ENCODE results near the gene DNAJC1. TPM values are rescaled to one million over a fixed set of nuclear protein-coding genes. Genes with fewer than 3 reads are reported as not detected.

DNAJC1 gene
- polyA plus RNA-seq, 2 of the 4 experiments (the other 2 are of a cell fraction): 19.2 to 34.2 TPM

DNA sequence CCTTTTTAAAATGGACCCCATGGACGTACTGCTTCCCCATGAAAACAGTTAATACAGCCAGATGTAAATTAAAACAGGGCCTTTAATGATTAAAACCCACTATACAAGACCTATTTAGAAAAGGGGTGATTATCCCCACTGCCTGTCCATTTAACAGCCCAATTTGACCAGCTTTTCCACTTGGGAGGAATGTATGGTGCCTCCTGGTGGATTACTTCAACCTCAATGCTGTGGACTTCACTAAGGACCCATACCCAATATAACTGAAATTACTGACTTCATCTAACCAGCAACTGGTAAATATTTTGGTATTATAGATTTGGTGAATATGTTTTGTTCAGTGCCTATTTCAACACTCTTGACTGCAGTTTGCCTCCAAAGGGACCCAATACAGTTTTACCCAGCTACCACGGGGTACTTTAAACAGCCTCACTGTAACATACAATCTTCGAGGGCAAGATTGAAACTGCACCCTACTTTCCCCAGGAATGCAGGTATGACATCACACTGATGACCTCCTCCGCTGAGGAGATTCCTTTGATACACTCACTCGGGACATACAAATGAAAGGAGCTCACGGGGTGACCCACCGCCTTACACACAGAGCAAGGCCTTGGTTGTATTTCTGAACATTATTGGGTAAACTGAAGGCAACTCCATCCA lies 192.8 kb downstream of the DNAJC1 start:
- ATAC-seq (no peak), FAIRE-seq (no peak), DNase-seq (ENCODE audit: low read depth in 1 of 2, low spot score in 1 of 2) (no peak)
- no peak overlapping the region for H3K4me2 ChIP-seq
- no peaks in the 10 kb centered on the region; the same call in 2 of the 3 replicates for H3K9me3 ChIP-seq
- POLR2A ChIA-PET: no interaction called here
- H3K27ac ChIP-seq: no peak overlapping the region
- TF ChIP-seq HOXA7 (CRISPR knock-in tag; IDR thresholded peaks at IDR 0.05) (no peak), FOXS1 (CRISPR knock-in tag; IDR thresholded peaks at IDR 0.05) (no peak), RAD21 (conservative IDR thresholded peaks at IDR 0.05 in 1 of 2, IDR thresholded peaks at IDR 0.05 in 1 of 2) (no peak), RNF2 (IDR thresholded peaks at IDR 0.05; ENCODE audit: borderline replicate concordance, low read depth) (no peak), EP300 (IDR thresholded peaks at IDR 0.05) (no peak)
- TF ChIP-seq, protein P1, sequence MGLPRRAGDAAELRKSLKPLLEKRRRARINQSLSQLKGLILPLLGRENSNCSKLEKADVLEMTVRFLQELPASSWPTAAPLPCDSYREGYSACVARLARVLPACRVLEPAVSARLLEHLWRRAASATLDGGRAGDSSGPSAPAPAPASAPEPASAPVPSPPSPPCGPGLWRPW (IDR thresholded peaks at IDR 0.05): no peak
- WGBS (ENCODE audit: missing lambda C conversion rate): 82% methylated on average over 7 of the region's 7 CpGs
- no peaks in the 10 kb centered on the region for H3K4me1 ChIP-seq
- no peak overlapping the region for H3K4me3 ChIP-seq
- CTCF ChIA-PET: no interaction called here

DNA sequence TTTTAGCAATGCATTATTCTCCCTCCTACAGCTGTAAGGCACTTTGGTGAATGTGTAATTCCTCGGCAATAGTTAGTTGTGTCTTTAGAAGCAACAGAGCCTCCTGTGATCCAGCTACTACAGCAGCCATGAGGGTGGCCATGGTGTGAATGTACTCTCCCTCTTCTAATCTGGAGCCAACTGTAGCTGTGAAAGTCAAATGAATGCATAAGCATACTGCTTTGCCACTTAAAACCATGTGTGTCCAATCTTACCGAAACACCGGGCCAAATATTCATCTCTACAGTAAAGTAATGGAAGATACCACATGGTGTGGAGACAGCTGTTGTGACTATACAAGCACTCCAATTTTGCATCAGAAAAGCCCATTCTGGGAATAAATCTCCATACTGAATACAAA lies 195.0 kb downstream of the DNAJC1 start:
- POLR2A ChIA-PET: no interaction called here
- TF ChIP-seq ESRRA (IDR thresholded peaks at IDR 0.05; ENCODE audit: borderline replicate concordance, low read length): no peak
- TF ChIP-seq CBX2 (IDR thresholded peaks at IDR 0.05; ENCODE audit: borderline replicate concordance, low read depth): no peak
- TF ChIP-seq ZFP36 (IDR thresholded peaks at IDR 0.05; ENCODE audit: borderline replicate concordance, partially characterized antibody): no peak
- TF ChIP-seq JUN (IDR thresholded peaks at IDR 0.05): no peak
- TF ChIP-seq HOXB5 (CRISPR knock-in tag; IDR thresholded peaks at IDR 0.05): no peak
- TF ChIP-seq HOXB13 (CRISPR knock-in tag; IDR thresholded peaks at IDR 0.05; ENCODE audit: low read depth): no peak
- no peak for TF ChIP-seq RNF2 (IDR thresholded peaks at IDR 0.05; ENCODE audit: borderline replicate concordance, low read depth)
- TF ChIP-seq GATA3 (IDR thresholded peaks at IDR 0.05; ENCODE audit: borderline replicate concordance): no peak
- no peak for TF ChIP-seq CBX8 (IDR thresholded peaks at IDR 0.05)
- TF ChIP-seq, protein P2, sequence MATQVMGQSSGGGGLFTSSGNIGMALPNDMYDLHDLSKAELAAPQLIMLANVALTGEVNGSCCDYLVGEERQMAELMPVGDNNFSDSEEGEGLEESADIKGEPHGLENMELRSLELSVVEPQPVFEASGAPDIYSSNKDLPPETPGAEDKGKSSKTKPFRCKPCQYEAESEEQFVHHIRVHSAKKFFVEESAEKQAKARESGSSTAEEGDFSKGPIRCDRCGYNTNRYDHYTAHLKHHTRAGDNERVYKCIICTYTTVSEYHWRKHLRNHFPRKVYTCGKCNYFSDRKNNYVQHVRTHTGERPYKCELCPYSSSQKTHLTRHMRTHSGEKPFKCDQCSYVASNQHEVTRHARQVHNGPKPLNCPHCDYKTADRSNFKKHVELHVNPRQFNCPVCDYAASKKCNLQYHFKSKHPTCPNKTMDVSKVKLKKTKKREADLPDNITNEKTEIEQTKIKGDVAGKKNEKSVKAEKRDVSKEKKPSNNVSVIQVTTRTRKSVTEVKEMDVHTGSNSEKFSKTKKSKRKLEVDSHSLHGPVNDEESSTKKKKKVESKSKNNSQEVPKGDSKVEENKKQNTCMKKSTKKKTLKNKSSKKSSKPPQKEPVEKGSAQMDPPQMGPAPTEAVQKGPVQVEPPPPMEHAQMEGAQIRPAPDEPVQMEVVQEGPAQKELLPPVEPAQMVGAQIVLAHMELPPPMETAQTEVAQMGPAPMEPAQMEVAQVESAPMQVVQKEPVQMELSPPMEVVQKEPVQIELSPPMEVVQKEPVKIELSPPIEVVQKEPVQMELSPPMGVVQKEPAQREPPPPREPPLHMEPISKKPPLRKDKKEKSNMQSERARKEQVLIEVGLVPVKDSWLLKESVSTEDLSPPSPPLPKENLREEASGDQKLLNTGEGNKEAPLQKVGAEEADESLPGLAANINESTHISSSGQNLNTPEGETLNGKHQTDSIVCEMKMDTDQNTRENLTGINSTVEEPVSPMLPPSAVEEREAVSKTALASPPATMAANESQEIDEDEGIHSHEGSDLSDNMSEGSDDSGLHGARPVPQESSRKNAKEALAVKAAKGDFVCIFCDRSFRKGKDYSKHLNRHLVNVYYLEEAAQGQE (IDR thresholded peaks at IDR 0.05): no peak
- no peak for TF ChIP-seq NPAS2 (CRISPR knock-in tag; IDR thresholded peaks at IDR 0.05; ENCODE audit: borderline replicate concordance)
- TF ChIP-seq NR3C1 (IDR thresholded peaks at IDR 0.05): no peak
- no peak for TF ChIP-seq BHLHE40 (IDR thresholded peaks at IDR 0.05; ENCODE audit: low read depth, low read length)
- no peak for TF ChIP-seq KDM5A (IDR thresholded peaks at IDR 0.05)
- no peak for TF ChIP-seq HEYL (CRISPR knock-in tag; IDR thresholded peaks at IDR 0.05)
- TF ChIP-seq EP300 (IDR thresholded peaks at IDR 0.05): no peak
- no peak for TF ChIP-seq KDM1A (IDR thresholded peaks at IDR 0.05; ENCODE audit: low read depth)
- WGBS (ENCODE audit: missing lambda C conversion rate): 95% methylated on average over 3 of the region's 3 CpGs
- Histone ChIP-seq H3K9me3 (no peaks in the 10 kb centered on the region; the same call in 2 of the 3 replicates), H3K4me3 (no peak overlapping the region), H3K4me1 (no peaks in the 10 kb centered on the region), H3K27ac (no peak overlapping the region), H3K4me2 (no peak overlapping the region)
- DNase-seq (ENCODE audit: low read depth in 1 of 2, low spot score in 1 of 2): no peak
- FAIRE-seq: no peak
- CTCF ChIA-PET: no interaction called here
- ATAC-seq: no peak

DNA sequence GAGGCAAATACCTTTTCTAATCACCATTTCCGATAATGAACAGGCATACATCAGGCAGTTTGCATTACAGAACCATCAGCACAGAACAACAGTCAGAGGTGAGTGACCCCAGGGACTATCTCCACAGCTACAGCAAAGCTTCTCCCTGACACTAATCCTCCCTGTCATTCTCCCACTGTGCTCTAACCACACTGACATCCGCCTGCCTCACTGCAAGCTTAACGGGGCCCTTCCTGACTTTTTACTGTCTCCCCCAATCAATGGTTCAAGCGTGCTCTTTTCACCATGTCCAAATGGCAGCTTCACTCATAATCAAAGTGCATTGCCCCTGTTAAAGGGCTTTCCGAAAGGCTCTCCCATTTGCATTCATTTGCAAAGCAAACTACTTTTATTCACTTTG lies 196.3 kb downstream of the DNAJC1 start:
- DNase-seq (ENCODE audit: low read depth in 1 of 2, low spot score in 1 of 2): no peak
- 85% methylated on average over 5 of the region's 5 CpGs for WGBS (ENCODE audit: missing lambda C conversion rate)
- no peak for ATAC-seq
- Histone ChIP-seq H3K4me2 (no peak overlapping the region), H3K9me3 (no peaks in the 10 kb centered on the region), H3K27ac (no peak overlapping the region), H3K4me3 (no peak overlapping the region), H3K4me1 (no peaks in the 10 kb centered on the region)
- CTCF ChIA-PET: no interaction called here
- POLR2A ChIA-PET: no interaction called here
- no peak for FAIRE-seq
- no peak for TF ChIP-seq RARB (CRISPR knock-in tag; IDR thresholded peaks at IDR 0.05)
- TF ChIP-seq CHD2 (IDR thresholded peaks at IDR 0.05; ENCODE audit: low read length, partially characterized antibody): no peak
- no peak for TF ChIP-seq MAFK (IDR thresholded peaks at IDR 0.05; ENCODE audit: partially characterized antibody)
- TF ChIP-seq, protein P3, sequence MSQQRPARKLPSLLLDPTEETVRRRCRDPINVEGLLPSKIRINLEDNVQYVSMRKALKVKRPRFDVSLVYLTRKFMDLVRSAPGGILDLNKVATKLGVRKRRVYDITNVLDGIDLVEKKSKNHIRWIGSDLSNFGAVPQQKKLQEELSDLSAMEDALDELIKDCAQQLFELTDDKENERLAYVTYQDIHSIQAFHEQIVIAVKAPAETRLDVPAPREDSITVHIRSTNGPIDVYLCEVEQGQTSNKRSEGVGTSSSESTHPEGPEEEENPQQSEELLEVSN (IDR thresholded peaks at IDR 0.05; ENCODE audit: borderline replicate concordance, low read depth): no peak
- no peak for TF ChIP-seq HDAC2 (IDR thresholded peaks at IDR 0.05)
- no peak for TF ChIP-seq MAZ (IDR thresholded peaks at IDR 0.05; ENCODE audit: borderline replicate concordance, low read depth, low read length)
- TF ChIP-seq POLR2AphosphoS2 (conservative IDR thresholded peaks at IDR 0.05; ENCODE audit: low read length): no peak
- no peak for TF ChIP-seq KDM5A (IDR thresholded peaks at IDR 0.05)
- no peak for TF ChIP-seq CEBPB (IDR thresholded peaks at IDR 0.05)
- no peak for TF ChIP-seq CHD4 (IDR thresholded peaks at IDR 0.05; ENCODE audit: borderline replicate concordance)
- no peak for TF ChIP-seq JUN (IDR thresholded peaks at IDR 0.05)
- TF ChIP-seq HOXB5 (CRISPR knock-in tag; IDR thresholded peaks at IDR 0.05): no peak
- TF ChIP-seq POLR2A (IDR thresholded peaks at IDR 0.05; ENCODE audit: low read length): no peak
- TF ChIP-seq EHF (CRISPR knock-in tag; IDR thresholded peaks at IDR 0.05): no peak
- no peak for TF ChIP-seq CBX8 (IDR thresholded peaks at IDR 0.05)
